HepG2 (cell line): ENCODE measurements around the gene PLOD3. TPM values are rescaled to one million over a fixed set of nuclear protein-coding genes. Genes with fewer than 3 reads are reported as not detected.
A peak's percentile ranks its signal among the peaks of the same experiment; 100 is the strongest.

ENCODE experiments used
- CREB1 ChIP-seq, 2 experiments: fragments of 450-650 bp in 1 of 2; IDR thresholded peaks; 2 replicates each; pipeline ENCODE4 v1.6.1; 2016 to 2017; ENCODE audit warnings: control low read depth in 1 of 2, mild to moderate bottlenecking in 1 of 2, missing compliant biosample characterization in 1 of 2, missing genetic modification characterization in 1 of 2
- FOXJ3 ChIP-seq: sonication (generic); formaldehyde crosslinking; IDR thresholded peaks from 2 replicates; pipeline ENCODE4 v1.4.0; 2020; ENCODE audit warnings: missing genetic modification reagents, mild to moderate bottlenecking, borderline replicate concordance
- GATAD1 ChIP-seq: IDR thresholded peaks from 2 replicates; pipeline ENCODE4 v1.6.1; 2016; ENCODE audit warnings: missing genetic modification reagents, missing compliant biosample characterization
- KAT2B ChIP-seq: fragments of 150-350 bp; IDR thresholded peaks from 2 replicates; pipeline ENCODE4 v1.6.1; 2014; ENCODE audit warnings: low read depth, low read length, borderline replicate concordance
- KDM3A ChIP-seq: IDR thresholded peaks from 2 replicates; pipeline ENCODE4 v1.6.1; 2018; ENCODE audit warnings: low read depth, missing compliant biosample characterization
- MXD1 ChIP-seq: sonication (generic); formaldehyde crosslinking; IDR thresholded peaks from 2 replicates; pipeline ENCODE4 v1.4.0; 2020; ENCODE audit warnings: mild to moderate bottlenecking, missing genetic modification reagents
- NFE2 ChIP-seq: sonication (generic); formaldehyde crosslinking; IDR thresholded peaks from 2 replicates; pipeline ENCODE4 v1.4.0; 2020; ENCODE audit warnings: missing genetic modification reagents
- POGZ ChIP-seq: sonication (generic); formaldehyde crosslinking; IDR thresholded peaks from 2 replicates; pipeline ENCODE4 v1.4.0; 2020; ENCODE audit warnings: mild to moderate bottlenecking, missing genetic modification reagents
- POLR2AphosphoS2 ChIP-seq: IDR thresholded peaks from 2 replicates; pipeline ENCODE4 v1.6.1; 2011; ENCODE audit warnings: low read depth, low read length, improper control_type of control experiment
- RBM22 ChIP-seq: fragments of 200-400 bp; formaldehyde crosslinking; optimal IDR thresholded peaks from 2 replicates; pipeline ENCODE3; 2017; ENCODE audit warnings: mild to moderate bottlenecking, low read length, moderate library complexity
- RERE ChIP-seq: IDR thresholded peaks from 2 replicates; pipeline ENCODE4 v1.6.1; 2016; ENCODE audit warnings: low read depth, missing genetic modification reagents, missing compliant biosample characterization
- TEAD3 ChIP-seq: optimal IDR thresholded peaks from 2 replicates; pipeline ENCODE3; 2016; ENCODE audit warnings: borderline replicate concordance
- ZBTB39 ChIP-seq: sonication (generic); formaldehyde crosslinking; IDR thresholded peaks from 2 replicates; pipeline ENCODE4 v1.5.0; 2020; ENCODE audit warnings: missing genetic modification reagents
- ZBTB7A ChIP-seq: sonication (generic); formaldehyde crosslinking; IDR thresholded peaks from 2 replicates; pipeline ENCODE4 v1.8.0; 2022; ENCODE audit warnings: mild to moderate bottlenecking, missing genetic modification reagents
- ZNF263 ChIP-seq: sonication (generic); formaldehyde crosslinking; IDR thresholded peaks from 2 replicates; pipeline ENCODE4 v1.4.0; 2020; ENCODE audit warnings: missing genetic modification reagents
- ZNF264 ChIP-seq: sonication (generic); formaldehyde crosslinking; IDR thresholded peaks from 2 replicates; pipeline ENCODE4 v1.4.0; 2020; ENCODE audit warnings: missing genetic modification reagents
- ZNF563 ChIP-seq: sonication (generic); formaldehyde crosslinking; IDR thresholded peaks from 2 replicates; pipeline ENCODE4 v1.8.0; 2022; ENCODE audit warnings: mild to moderate bottlenecking, moderate library complexity, missing genetic modification reagents
- ZNF577 ChIP-seq: sonication (generic); formaldehyde crosslinking; IDR thresholded peaks from 2 replicates; pipeline ENCODE4 v1.4.0; 2020; ENCODE audit warnings: mild to moderate bottlenecking, low read depth, missing genetic modification reagents, borderline replicate concordance
- ZNF598 ChIP-seq: sonication (generic); formaldehyde crosslinking; IDR thresholded peaks from 2 replicates; pipeline ENCODE4 v1.5.1; 2020; ENCODE audit warnings: mild to moderate bottlenecking, missing genetic modification reagents, borderline replicate concordance
- ZNF83 ChIP-seq: sonication (generic); formaldehyde crosslinking; IDR thresholded peaks from 2 replicates; pipeline ENCODE4 v1.4.0; 2020; ENCODE audit warnings: missing genetic modification reagents, mild to moderate bottlenecking, borderline replicate concordance
- polyA plus RNA-seq, 8 experiments: library from polyadenylated mRNA; depleted of rRNA in 3 of 8; stranded (reverse) in 7 of 8; unstranded in 1 of 8; fragments of >200 nt; fragmentation: Illumina TruSeq in 4 of 8; extraction: Trizol in 4 of 8; gene quantifications; 2 replicates each; pipeline versions ENCODE4 v1.2.1 to v1.2.3, GENCODE V29; 2011 to 2016; ENCODE audit warnings: low read depth in 4 of 8, missing spikeins in 1 of 8, mixed read lengths in 1 of 8; ENCODE audit not compliant: insufficient read depth in 1 of 8
- total RNA-seq, 5 experiments: library from RNA; depleted of rRNA; stranded (reverse); fragments of >200 nt; fragmentation: Illumina TruSeq; extraction: Trizol; gene quantifications; 2 replicates each; pipeline ENCODE4 v1.2.3, GENCODE V29; 2016; ENCODE audit warnings: low read depth in 1 of 5
- TF ChIP-seq, protein P1 (sequence below): sonication (generic); formaldehyde crosslinking; IDR thresholded peaks from 2 replicates; pipeline ENCODE4 v1.4.0; 2020; ENCODE audit warnings: missing genetic modification reagents

Gene PLOD3
- total and polyA plus RNA-seq, 2 of the 13 experiments (the other 11 are each of a cell fraction or from before 2014, with no cell fraction given), result 65.8 to 67.4 TPM

- TF ChIP-seq ZBTB39 (CRISPR knock-in tag) (no peak), TEAD3 (CRISPR knock-in tag) (no peak), ZNF577 (no peak), POLR2AphosphoS2 (no peak), RBM22 (peak; percentile 91), GATAD1 (CRISPR knock-in tag) (peak; percentile 92), ZNF263 (peak; percentile 75), FOXJ3 (peak; percentile 70; the same call in 1 of the 2 replicates), MXD1 (peak; percentile 90; the same call in 1 of the 2 replicates), KAT2B (no peak), KDM3A (CRISPR knock-in tag) (peak; percentile 84; the same call in 1 of the 2 replicates), CREB1 (IDR thresholded peaks at IDR 0.05) (no peak), CREB1 (CRISPR knock-in tag; IDR thresholded peaks at IDR 0.05) (no peak), ZNF83 (peak; percentile 79; the same call in 1 of the 2 replicates), ZNF563 (CRISPR knock-in tag) (peak; percentile 74; the same call in 1 of the 2 replicates), ZNF598 (CRISPR knock-in tag) (peak; percentile 36; the same call in 1 of the 2 replicates), POGZ (peak; percentile 48; the same call in 1 of the 2 replicates), RERE (CRISPR knock-in tag) (no peak), ZBTB7A (CRISPR knock-in tag) (no peak), ZNF264 (CRISPR knock-in tag) (peak; percentile 62), NFE2 (CRISPR knock-in tag) (no peak)
- TF ChIP-seq, protein P1, sequence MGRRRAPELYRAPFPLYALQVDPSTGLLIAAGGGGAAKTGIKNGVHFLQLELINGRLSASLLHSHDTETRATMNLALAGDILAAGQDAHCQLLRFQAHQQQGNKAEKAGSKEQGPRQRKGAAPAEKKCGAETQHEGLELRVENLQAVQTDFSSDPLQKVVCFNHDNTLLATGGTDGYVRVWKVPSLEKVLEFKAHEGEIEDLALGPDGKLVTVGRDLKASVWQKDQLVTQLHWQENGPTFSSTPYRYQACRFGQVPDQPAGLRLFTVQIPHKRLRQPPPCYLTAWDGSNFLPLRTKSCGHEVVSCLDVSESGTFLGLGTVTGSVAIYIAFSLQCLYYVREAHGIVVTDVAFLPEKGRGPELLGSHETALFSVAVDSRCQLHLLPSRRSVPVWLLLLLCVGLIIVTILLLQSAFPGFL (CRISPR knock-in tag), result no peak
These were observed 27.2 kb upstream of the PLOD3 start, which contains the start of gene FIS1 (continued) for GRCh38 chr7:101244375-101245146.
